VCaP (cell line): Measurements from ENCODE around the gene PRKCE.

ENCODE experiments used
- H3K27ac ChIP-seq: fragments of 450-650 bp; 2 replicates; pipeline ENCODE4 v1.5.1; 2017
- TF ChIP-seq, protein P1 (sequence below): fragments of 450-650 bp; conservative IDR thresholded peaks from 2 replicates; pipeline ENCODE4 v1.5.1; 2017; ENCODE audit warnings: mild to moderate bottlenecking, moderate library complexity

PRKCE gene

GRCh38 chr2:45804987-45805755 lies 153.7 kb downstream of the PRKCE start:
- TF ChIP-seq, protein P1, sequence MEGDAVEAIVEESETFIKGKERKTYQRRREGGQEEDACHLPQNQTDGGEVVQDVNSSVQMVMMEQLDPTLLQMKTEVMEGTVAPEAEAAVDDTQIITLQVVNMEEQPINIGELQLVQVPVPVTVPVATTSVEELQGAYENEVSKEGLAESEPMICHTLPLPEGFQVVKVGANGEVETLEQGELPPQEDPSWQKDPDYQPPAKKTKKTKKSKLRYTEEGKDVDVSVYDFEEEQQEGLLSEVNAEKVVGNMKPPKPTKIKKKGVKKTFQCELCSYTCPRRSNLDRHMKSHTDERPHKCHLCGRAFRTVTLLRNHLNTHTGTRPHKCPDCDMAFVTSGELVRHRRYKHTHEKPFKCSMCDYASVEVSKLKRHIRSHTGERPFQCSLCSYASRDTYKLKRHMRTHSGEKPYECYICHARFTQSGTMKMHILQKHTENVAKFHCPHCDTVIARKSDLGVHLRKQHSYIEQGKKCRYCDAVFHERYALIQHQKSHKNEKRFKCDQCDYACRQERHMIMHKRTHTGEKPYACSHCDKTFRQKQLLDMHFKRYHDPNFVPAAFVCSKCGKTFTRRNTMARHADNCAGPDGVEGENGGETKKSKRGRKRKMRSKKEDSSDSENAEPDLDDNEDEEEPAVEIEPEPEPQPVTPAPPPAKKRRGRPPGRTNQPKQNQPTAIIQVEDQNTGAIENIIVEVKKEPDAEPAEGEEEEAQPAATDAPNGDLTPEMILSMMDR = no peak
- no peak overlapping the region for H3K27ac ChIP-seq

GRCh38 chr2:45806563-45807358 lies 155.3 kb downstream of the PRKCE start:
- H3K27ac ChIP-seq = no peak overlapping the region
- TF ChIP-seq, protein P1 = no peak

- no peak overlapping the region for H3K27ac ChIP-seq
- TF ChIP-seq, protein P1 = no peak
Measured at GRCh38 chr2:45808294-45808800, 156.9 kb downstream of the PRKCE start.

DNA sequence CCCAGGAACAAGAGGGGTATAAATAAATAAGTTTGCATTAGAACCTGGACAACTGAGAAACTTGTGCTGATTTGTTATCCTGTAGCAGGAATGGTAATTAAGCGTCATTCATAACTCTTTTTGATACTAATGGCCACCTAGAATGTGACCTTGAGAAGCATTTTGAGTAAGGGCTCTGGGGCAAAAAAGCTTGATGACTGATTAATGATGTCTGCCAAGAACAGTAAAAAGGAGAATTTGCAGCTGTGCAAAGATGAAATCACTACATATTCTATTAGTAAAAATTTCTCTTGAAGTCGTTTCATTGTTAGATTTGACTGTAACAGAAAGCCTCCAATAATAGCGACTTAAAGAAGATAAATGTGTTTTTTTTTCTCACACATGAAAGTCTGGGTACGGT lies 157.7 kb downstream of the PRKCE start:
- TF ChIP-seq, protein P1 = no peak
- no peak overlapping the region for H3K27ac ChIP-seq

DNA sequence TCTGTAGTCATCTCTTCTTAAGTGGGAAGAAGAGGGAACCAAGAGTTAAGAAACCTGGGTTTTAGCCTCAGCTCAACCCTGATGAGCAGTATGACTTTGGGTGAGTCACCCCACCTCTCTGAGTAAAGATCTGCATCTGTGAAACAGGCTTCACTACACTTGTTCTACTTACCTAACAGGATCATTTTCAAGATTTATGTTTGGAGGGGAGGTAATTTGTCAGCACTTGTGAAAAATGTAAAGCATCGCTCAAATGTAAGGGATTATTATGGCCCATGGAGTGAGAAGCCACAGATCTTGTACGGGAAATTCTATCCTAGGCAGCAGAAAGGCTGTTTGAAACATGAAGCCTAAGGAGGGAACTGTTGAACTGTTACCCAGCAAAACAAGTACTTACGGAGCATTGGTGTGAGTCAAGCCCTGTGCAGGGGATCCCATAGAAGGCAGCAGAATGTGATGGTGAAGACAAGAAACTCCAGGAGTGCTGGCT lies 160.6 kb downstream of the PRKCE start:
- H3K27ac ChIP-seq = no peak overlapping the region
- TF ChIP-seq, protein P1 = no peak

DNA sequence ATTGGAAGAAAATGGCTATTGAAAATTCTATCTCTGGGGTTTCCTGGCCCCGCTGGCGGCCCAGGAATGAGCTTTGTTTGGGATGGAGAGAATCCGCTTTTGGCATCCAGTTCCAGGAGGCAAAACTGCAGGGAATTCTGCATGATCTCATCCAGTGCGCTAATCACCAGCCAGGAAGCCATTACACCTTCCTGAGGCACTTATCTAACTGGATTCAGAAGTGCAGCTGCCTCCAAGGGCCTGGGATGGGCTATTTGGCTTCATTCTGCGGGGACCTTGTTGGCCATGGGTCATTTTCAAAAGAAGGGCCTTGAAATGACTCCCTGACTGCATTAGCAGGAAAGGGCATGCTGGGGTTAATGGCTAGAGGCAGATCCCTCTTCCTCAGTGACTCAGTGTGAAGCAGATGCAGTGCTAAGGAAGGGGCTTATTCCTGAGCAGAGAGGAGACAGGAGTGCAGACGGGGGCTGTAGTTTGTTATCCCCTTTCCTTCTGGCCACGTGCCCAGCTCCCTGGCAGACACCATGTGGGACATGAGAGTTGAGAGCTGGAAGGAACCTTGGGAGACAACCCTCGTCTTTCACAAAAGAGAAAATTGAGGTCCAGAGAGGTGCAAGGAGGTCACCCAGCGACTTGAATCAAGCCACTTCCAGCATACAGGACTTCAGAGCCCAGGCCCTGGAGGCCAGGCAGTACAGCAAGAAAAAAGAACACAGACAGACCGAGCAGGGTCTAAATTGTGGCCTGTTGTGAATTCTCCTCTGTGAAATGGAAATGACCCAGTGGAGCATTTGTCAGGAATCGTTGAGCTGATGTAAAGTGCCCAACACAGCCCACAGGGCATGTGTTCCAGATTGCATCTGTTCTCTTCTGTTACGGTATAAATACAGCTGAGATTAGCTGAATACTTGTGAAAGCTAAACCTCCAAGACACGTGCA lies 161.8 kb downstream of the PRKCE start:
- TF ChIP-seq, protein P1 = no peak
- H3K27ac ChIP-seq = no peak overlapping the region
